ENCODE results near the gene ARFGAP1.

ARFGAP1 gene

GRCh38 chr20:63238031-63238430 is 34.6 kb upstream of the ARFGAP1 start:
- Mint-ChIP-seq H3K4me1 (peaks cover 36% of the 10 kb centered on the region), H3K4me3 (no peak overlapping the region), H3K27me3 (ENCODE audit: low read depth, poor library complexity) (no peaks in the 10 kb centered on the region), H3K36me3 (ENCODE audit: low read depth) (no peaks in the 10 kb centered on the region), H3K9me3 (no peaks in the 10 kb centered on the region), H3K27ac (no peak overlapping the region)
- DNase-seq = no peak
- TF ChIP-seq CTCF (IDR thresholded peaks at IDR 0.05) = no peak

GRCh38 chr20:63238514-63239125 is 34.0 kb upstream of the ARFGAP1 start:
- Mint-ChIP-seq H3K4me3 (no peak overlapping the region), H3K4me1 (peaks cover 39% of the 10 kb centered on the region), H3K9me3 (no peaks in the 10 kb centered on the region), H3K36me3 (ENCODE audit: low read depth) (no peaks in the 10 kb centered on the region), H3K27me3 (ENCODE audit: low read depth, poor library complexity) (no peaks in the 10 kb centered on the region), H3K27ac (no peak overlapping the region)
- no peak for TF ChIP-seq CTCF (IDR thresholded peaks at IDR 0.05)
- no peak for DNase-seq

- H3K9me3 Mint-ChIP-seq = no peaks in the 10 kb centered on the region
- no peak for TF ChIP-seq CTCF (IDR thresholded peaks at IDR 0.05)
- no peaks in the 10 kb centered on the region for H3K27me3 Mint-ChIP-seq (ENCODE audit: low read depth, poor library complexity)
- no peak overlapping the region for H3K27ac Mint-ChIP-seq
- H3K4me3 Mint-ChIP-seq = no peak overlapping the region
- H3K4me1 Mint-ChIP-seq = peaks cover 47% of the 10 kb centered on the region
- no peak for DNase-seq
- H3K36me3 Mint-ChIP-seq (ENCODE audit: low read depth) = no peaks in the 10 kb centered on the region
Observed at GRCh38 chr20:63239431-63239830, 33.2 kb upstream of the ARFGAP1 start.

- Mint-ChIP-seq H3K4me1 (peaks cover 46% of the 10 kb centered on the region), H3K9me3 (no peaks in the 10 kb centered on the region), H3K36me3 (ENCODE audit: low read depth) (no peaks in the 10 kb centered on the region), H3K27me3 (ENCODE audit: low read depth, poor library complexity) (no peaks in the 10 kb centered on the region), H3K27ac (no peak overlapping the region), H3K4me3 (no peak overlapping the region)
- no peak for DNase-seq
- TF ChIP-seq CTCF (IDR thresholded peaks at IDR 0.05) = no peak
Observed at GRCh38 chr20:63240004-63240403, 32.6 kb upstream of the ARFGAP1 start.

GRCh38 chr20:63241272-63241671 is 31.3 kb upstream of the ARFGAP1 start:
- peaks cover 45% of the 10 kb centered on the region for H3K4me1 Mint-ChIP-seq
- H3K4me3 Mint-ChIP-seq = no peak overlapping the region
- H3K36me3 Mint-ChIP-seq (ENCODE audit: low read depth) = no peaks in the 10 kb centered on the region
- TF ChIP-seq CTCF (IDR thresholded peaks at IDR 0.05) = no peak
- no peaks in the 10 kb centered on the region for H3K9me3 Mint-ChIP-seq
- H3K27me3 Mint-ChIP-seq (ENCODE audit: low read depth, poor library complexity) = no peaks in the 10 kb centered on the region
- no peak for DNase-seq
- no peak overlapping the region for H3K27ac Mint-ChIP-seq

- Mint-ChIP-seq H3K27ac (no peak overlapping the region), H3K36me3 (ENCODE audit: low read depth) (no peaks in the 10 kb centered on the region), H3K4me3 (no peak overlapping the region), H3K27me3 (ENCODE audit: low read depth, poor library complexity) (no peaks in the 10 kb centered on the region), H3K9me3 (no peaks in the 10 kb centered on the region), H3K4me1 (peaks cover 43% of the 10 kb centered on the region)
- no peak for TF ChIP-seq CTCF (IDR thresholded peaks at IDR 0.05)
- no peak for DNase-seq
Observed at GRCh38 chr20:63242736-63243135, 29.9 kb upstream of the ARFGAP1 start.
